GM19328 (cell line): ENCODE measurements around the gene RNF183.
"Not testable (repeated sequence)": the region's sequence is repeated elsewhere in the genome, so short reads cannot be mapped to it uniquely, and the experiment has no call there.

Source experiments
- ATAC-seq: cut with Tn5 transposase; IDR thresholded peaks from one replicate; pipeline ENCODE4 v1.9.1; 2021; ENCODE audit warnings: mild to moderate bottlenecking, moderate library complexity; ENCODE audit not compliant: unreplicated experiment

Gene RNF183

DNA sequence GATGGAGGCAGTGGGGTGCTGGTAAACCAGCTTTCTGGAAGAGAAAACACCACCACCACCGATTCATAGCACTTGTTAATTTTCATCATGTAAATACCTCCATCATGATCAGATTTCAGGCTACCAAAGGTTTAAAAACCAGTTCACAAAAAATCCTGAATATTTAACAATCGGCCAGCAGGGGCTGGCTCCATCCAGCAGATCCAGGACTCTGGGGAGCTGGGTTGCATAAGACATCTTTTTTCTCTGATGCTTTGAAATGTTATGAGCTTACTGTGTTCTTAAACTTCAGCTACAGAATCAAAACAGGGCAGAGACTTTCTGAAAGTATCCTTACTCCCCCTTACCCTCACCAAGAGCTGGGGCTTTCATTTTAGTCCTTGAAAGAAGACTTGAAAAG, 14.6 kb upstream of the RNF183 start:
- ATAC-seq = no peak

DNA sequence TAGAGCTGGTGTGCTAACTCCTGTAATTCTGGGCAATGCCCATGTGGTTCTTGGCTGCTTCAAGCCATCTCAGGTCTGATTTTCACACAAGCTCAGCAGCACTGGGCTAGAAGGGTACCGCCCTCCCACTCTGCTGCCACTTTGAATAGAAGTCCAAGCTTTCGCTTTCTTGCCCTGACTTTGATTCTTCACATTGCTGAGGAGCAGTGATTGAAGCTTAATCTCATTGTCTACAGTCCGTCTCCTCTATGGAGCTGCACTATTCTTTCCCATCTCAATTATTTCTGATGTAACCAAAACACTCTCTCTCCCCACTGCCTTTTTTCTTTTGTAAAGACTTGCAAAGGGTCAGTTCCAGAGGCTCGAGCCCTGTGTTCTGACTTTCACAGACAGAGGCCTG, 12.9 kb upstream of the RNF183 start:
- ATAC-seq = no peak

DNA sequence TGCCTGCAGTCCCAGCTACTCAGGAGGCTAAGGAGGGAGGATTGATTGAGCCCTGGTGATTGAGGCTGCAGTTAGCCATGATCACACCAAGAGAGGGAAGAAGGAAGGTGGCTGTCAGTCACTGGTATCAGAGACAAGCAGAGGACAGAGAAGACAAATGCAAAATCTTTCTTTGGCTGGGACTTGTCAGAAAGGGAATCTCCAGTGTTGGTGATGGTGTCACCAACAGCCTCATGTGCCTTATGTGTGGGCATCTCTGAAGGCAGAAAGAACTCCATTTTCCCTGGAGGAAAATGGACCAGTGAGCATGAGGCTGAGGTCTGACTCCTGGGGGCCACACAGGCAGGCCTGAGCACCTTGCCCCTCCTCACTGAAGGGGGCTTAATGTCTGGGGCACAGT, 12.1 kb upstream of the RNF183 start:
- no peak for ATAC-seq

DNA sequence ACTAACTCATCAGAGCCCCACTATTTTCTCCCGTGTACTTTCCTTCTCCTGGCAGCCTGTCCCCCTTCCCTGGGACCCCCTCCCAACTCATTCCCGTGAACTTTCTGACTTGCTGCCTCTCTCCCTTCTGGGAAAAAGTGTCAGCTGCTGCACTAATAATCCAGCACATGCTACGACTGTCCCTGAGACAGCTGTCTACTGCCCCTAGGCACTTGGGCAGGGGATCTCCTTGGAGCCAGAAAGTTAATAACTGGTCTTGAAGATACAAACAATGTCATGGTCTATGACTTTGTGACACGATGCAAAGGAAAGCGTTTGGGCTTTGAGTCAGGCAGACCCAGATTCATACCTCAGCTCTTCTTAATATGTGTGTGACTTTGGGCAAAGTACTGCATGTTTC, 10.1 kb upstream of the RNF183 start:
- ATAC-seq = no peak

DNA sequence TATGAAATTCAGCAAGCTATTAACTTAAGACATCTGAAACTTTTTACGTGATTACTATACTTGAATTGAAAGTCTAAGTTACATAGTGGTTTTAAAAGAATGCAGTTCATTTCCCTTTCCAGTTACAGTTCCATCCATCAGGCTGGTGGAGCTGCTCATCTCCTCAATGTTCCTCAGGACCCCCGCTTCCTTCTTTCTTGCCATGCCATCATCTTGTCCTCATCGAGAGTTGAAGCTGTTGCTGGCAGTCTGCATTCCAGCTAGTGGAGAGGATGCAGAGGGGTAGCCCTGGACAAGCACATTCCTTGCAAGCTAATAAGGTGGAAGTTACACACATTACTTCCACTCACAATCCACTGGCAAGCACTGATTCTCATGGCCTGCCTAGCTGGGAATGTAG, 8.8 kb upstream of the RNF183 start:
- no peak for ATAC-seq

DNA sequence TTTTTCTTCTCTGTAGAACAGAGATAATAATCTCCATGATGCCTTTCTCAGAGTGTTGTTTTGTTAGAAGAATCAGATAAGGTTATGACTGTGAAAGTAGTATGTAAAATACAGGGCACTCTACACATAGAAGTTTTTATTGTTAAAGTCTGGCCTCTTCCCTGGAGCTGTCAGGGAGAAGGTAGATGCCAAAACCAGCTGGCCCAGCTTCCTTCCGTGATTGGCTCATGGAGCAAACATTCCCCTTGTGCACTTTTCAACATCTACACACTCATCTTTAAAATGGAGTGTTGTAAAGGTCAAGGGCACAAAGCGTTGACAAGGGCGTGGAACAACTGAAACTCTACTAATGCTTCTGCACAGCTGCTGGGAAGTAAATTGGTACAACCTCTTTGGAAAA, 7.4 kb upstream of the RNF183 start:
- ATAC-seq = no peak

DNA sequence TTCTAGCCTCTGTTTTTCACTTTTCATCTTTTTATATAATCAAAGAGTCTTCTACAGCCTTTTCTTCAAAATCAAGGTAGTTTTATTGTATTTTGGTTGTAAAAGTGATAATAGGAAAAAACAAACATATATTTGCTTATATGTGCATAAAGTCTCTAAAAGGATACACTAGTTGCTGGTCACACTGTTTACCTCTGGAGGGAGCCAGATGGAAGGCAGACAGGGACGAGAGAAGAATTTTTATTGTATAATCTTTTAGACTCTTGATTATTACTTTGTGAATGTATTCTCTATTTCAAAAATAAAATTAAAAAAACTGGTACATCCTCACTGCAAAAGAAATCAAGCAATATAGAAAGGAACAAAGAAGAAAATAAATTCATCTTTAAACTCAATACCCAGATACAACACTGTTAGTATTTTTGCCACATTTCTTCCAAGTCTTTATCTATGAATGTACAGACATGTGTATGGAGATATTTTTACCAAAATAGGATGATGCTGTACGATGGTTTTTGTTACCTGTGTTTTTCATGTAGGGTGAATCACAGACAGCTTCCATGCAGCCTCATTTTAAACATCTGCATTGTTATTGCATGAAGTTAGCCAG, 6.1 kb upstream of the RNF183 start:
- no peak for ATAC-seq

DNA sequence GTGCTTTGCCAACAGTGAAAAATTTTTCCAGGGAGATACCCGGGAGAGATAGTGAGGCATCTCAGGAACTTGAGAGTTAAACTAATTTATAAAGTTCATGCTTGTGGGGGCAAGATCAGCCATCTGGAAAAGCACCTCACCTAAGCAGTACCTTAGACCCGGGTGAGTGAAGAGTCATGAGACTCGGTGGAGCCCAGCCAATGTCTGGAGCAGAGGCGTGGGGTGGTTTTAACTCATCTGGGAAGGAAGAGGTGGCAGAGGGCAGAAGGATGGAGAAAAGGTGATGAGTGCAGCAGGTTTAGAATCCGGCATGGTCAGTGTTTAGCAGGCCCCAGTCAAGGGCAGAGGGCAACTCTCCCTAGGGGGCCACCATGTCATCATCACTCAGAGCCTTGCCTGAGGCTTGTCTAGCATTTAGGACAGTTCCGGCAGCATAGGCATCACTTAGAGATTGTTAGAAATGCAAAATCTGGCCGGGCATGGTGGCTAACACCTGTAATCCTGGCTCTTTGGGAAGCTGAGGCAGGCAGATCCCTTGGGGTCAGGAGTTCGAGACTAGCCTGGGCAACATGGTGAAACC, 4.3 kb upstream of the RNF183 start:
- no peak for ATAC-seq

DNA sequence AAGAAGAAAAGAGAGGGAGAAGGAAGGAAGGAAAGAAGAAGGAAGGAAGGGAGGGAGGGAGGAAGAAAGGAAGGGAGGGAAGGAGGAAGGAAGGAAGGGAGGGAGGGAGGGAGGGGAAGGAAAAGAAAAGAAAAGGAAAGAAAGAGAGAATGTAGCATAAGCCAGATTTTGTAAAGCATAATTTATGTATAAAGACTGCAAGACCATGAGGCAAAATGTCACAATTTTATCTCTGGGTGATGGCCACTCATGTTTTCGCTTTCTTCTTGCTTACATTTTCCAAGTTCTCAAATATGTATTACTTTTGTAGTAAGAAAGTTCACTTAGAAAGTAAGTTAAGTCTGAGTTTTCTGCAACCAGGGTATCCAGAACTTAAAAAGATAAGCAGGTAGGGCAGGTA, 3.4 kb upstream of the RNF183 start:
- no peak for ATAC-seq

DNA sequence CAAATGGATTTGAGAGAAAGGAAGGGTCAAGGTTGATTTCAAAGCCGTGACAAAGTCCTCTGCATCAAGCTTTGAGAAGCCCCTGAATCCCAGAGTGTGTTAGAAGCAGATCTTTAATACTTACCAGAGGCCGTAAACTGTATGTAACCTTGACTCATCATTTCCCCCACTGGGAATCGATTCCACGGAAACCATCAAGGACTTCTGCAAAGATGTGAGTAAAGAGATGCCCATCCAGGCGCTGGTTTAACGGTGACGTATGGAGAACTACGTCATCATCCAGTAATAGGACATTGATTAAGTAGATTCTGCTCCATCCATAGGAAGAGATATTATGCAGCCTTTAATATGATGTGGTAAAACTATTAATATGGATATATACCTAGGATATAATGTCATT, 1.6 kb downstream of the RNF183 start:
- no peak for ATAC-seq

DNA sequence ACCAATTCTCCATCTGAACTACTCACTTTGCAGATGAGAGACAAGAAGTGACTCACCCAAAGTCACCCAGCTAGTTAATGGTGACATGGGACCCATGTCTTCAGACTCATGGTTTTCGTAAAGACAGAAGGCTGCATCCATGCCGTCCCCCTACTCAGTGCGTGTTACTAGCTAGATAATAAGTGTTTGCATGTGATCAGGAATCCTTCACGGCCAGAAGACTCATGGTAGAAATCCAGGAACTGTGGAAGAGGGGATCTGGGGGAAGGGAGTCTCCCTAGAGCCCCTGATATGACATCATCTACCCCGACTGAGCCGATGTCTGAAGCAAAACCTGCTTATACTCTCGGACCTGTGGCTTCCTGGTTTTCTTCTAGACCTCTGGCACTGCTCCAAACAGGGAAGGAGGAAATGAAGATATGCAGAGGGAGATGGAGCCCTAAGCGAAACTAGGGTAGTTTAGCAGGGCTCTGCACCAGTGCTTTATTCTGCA, 3.3 kb downstream of the RNF183 start:
- no peak for ATAC-seq

DNA sequence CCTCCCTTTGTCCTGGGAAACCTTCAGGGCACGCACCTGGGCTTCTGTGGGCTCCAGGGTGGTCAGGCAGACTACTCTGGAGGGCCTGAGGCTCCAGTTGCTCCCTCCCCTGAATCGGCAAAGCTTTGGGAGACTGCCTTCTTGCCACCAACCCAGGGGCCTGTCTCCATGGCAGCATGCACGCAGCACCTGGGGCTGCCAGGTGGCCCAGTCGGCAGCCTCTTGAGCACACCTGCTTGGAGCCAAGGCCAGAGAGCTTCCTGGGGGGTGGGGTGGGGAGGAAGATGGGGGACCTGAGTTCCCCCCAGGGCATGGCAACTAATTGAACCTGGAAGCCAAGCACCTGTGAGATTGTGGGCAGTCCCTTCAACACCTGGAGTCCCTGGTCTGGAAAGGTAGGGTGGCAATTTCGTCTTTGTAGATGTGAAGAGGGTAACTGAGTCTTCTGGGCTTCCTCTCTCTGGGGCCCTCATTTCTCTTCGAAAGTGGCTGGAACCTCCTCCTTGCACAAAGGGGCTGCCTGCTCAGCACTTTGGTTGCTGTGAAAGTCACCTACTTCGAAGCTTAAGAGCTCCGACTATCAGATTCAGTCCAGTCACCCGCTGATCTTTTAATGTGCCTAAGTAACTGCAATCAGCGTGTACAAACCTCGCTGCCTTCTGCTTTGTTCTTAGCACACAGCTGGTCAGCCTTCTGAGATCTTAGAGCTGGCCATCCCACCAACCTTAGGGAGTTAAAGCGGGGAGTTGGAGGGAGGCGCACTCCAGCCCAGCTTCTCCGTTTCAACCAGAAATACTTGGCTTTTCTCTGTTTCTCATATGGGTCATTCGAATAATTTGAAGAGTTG, 4.0 kb downstream of the RNF183 start:
- no peak for ATAC-seq

DNA sequence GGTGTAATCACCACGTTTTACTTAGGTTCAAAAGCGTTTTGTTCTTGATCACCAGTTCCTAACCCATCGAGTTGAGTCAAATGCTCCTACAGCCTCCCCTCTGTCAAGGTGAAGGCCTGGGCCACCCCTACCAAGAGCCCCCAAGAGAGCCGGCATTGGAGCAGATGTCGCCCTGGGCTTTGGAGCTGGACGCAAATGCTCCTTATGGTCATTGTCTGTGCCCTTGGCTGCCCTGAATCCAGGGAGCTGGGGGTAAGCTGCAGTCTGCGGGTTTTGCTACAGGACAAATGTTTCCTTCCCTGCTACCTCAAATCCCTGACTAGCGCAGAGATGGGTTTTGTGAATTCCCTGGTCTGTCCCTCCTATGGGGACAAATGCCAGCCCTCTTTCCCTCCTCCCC, 4.9 kb downstream of the RNF183 start:
- no peak for ATAC-seq

DNA sequence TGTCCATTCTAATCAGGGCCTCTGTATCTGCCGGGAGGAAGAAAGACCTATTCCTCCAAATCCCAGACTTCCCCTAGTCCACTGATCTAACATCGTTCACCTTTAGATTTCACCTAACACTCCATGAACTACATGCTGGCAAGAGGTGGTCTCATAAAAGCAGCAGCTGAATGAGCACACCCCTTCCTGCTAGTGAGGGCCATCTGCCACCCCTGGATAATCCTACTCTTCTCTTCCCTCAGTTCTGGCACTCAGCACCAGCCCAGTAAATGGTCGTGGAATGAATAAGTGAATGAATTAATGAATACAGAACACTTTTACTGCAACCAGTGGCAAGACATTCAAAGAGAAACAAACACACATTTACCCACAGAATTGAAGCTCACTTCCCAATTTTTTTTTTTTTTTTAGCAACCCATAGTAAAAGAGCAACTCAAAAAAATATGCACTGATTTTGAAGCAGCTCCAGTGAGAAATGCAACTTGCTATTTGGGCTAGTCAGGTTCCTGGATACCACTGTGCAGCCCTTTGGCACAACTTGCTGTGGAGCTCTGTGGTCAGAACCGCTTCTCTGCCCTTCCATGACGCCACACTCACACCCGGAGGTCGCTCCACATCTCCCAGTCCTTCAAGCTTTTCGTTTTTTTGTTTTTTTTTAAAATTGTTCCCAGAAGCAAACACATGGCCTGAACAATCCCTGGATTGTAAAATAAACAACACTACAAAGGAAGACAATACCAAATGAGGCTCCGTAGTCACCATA, 6.2 kb downstream of the RNF183 start:
- ATAC-seq = no peak

DNA sequence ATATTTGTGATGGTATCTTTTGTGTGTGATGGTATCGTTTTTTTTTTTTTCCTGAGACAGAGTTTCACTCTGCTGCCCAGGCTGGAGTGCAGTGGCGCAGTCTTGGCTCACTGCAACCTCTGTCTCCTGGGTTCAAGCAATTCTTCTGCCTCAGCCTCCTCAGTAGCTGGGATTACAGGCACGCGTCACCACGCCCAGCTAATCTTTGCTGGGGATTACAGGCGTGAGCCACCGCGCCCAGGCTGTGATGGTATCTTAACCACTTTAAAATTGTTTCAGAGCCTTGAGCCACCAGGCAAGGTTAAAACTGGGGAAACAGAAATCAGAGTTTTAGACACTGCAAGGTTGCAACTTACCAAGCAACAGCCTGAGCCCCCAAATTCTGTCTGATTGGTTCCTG, 6.9 kb downstream of the RNF183 start:
- not testable (repeated sequence) for ATAC-seq

DNA sequence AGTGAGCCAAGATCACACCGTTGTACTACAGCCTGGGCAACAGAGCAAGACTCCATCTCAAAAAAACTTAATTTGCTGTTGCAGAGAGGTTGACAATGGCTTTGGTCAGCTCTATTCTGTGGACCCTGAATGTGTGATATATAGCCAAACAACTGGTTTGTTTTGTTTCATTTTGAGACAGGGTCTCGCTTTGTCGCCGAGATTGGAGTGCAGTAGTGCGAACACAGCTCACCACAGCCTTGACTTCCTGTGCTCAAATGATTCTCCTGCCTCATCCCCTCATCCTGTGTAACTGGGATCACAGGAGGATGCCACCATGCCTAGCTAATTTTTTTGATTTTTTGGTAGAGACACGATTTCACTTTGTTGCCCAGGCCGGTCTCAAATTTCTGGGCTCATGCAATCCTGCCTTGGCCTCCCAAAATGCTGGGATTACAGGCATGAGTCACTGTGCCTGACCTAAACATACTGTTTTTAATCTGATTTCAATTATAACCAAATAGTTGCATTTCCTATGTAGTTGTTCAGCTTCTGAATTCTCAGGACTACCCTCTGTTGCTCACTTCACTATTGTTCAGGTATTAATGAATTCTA, 9.8 kb downstream of the RNF183 start:
- ATAC-seq = no peak

DNA sequence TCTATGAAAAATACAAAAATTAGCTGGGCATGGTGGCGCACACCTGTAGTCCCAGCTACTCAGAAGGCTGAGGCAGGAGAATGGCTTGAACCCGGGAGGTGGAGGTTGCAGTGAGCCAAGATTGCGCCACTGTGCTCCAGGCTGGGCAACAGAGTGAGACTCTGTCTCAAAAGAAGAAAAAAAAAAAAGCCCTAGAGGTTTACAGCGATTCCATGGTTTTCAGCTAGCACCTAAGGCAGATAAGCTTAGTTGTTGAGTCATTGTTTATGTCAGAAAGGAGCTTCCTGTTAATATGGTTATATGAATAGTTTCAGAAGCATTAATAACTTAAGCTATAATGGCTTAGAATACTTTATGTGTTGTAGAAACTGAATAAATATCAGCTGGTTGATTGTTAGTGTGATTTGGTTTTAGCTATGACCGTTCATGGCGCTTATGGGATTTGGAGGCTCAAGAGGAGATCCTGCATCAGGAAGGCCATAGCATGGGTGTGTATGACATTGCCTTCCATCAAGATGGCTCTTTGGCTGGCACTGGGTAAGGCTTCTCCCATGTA, 13.0 kb downstream of the RNF183 start:
- no peak for ATAC-seq

DNA sequence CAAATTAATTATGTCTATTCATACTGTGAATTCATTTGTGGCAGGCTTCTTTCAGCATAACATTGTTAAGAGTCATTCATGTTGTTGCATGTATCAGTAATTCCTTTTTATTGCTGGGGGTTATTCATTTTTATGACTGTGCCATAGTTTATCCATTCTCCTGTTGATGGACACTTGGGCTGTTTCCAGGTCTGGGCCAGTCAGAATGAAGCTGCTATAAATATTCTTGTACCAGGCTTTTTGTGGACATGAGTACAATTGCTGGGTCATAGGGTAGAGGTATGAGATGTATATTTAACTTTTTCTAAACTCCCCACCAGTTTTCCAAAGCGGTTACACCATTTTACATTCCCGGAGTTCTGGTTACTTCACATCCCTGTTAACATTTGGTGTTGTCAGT, 14.1 kb downstream of the RNF183 start:
- ATAC-seq = no peak

DNA sequence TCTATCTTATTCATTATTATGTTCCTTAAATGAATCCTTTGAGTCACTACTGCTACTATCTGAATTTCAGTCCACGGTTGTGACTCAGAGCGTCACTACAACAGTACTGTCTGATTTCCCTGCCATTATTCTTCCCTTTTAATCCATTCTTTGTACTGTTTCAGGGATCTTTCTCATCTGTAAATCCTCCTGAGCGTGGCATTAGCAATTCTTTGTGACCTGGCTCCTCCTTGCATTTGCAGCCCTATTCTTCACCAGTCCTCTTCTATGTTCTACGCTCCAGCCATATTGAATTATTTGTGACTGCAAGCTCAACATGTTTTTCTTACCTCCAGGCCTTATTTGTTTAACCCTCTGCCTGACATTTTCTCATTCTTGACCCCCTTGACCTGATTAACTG, 21.8 kb downstream of the RNF183 start:
- ATAC-seq = no peak

DNA sequence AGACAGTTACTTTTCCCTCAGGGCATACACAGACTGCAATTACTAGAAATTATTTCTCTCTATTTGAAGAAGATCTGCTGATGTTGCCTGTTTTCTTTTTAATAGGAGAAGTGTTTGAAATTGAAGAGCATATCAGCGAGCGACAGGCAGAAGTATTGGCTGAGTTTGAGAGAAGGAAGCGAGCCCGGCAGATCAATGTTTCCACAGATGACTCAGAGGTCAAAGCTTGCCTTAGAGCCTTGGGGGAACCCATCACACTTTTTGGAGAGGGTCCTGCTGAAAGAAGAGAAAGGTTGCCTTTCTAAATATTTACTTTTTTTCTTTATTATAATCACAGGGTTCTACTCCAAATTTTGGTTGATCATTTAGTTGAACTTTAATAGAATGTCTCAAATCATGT, 24.3 kb downstream of the RNF183 start:
- ATAC-seq = no peak
